Kasumi-1 (cell line): ENCODE measurements around the gene LRRC38.
"Not testable (repeated sequence)": the region's sequence is repeated elsewhere in the genome, so short reads cannot be mapped to it uniquely, and the experiment has no call there.

Source experiments
- DNase-seq, 2 experiments: peaks; one replicate each; lab custom pipeline; 2025; lab: John Stamatoyannopoulos, UW

LRRC38 gene

DNA sequence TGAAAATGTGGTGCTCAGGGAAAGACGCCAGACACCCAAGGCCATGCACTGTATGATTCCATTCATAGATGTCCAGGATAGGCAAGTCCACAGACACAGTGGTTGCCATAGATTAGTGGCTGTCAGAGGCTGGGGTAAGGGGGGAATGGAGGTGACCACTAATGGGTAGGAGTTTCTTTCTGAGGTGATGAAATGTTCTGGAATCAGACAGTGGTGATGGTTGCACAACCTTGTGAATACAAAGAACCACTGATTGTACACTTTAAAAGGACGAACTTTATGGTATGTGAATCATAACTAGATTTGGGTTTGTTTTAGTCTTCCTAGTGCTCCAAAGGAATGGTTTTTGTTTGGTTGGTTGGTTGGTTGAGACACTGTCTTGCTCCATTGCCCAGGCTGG is 51.8 kb downstream of the LRRC38 start:
- DNase-seq, result no peak

- DNase-seq, result no peak
Observed at GRCh38 chr1:13456904-13457532, 56.8 kb downstream of the LRRC38 start.

- no peak for DNase-seq
Observed at GRCh38 chr1:13451399-13451965, 62.3 kb downstream of the LRRC38 start.

- DNase-seq, result no peak
Observed at GRCh38 chr1:13450204-13450603, 63.6 kb downstream of the LRRC38 start.

DNA sequence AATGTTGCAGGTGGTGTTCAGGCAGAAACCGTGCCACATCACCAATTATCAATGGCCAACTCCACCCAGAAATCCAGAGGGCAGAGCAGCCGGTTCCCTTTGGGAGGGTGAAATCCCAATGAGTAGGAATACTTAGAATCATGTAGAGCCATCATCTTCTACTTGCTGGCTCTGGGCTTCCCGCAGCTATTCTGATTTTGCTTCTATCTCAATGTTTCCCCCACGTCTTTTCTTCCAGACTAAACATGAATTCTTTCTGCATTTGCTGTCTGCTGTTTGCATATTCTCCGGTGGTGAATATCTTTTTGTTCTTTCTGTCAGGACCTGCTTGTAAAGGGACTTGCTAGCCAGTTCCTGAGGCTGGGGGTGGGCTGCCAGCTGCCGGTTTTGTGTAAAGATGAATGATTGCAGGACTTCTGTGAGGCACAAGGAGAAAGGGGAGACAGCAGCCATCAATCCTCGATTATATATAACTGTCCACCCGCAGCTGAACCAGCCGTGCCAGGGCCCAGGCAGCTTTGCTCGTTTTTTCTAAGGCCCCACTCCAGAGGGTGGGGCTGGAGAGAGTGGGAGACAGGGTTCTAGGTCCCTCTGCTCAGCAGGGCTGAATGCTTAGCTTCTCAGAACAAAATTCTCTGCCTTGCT is 70.3 kb downstream of the LRRC38 start:
- no peak for DNase-seq

DNA sequence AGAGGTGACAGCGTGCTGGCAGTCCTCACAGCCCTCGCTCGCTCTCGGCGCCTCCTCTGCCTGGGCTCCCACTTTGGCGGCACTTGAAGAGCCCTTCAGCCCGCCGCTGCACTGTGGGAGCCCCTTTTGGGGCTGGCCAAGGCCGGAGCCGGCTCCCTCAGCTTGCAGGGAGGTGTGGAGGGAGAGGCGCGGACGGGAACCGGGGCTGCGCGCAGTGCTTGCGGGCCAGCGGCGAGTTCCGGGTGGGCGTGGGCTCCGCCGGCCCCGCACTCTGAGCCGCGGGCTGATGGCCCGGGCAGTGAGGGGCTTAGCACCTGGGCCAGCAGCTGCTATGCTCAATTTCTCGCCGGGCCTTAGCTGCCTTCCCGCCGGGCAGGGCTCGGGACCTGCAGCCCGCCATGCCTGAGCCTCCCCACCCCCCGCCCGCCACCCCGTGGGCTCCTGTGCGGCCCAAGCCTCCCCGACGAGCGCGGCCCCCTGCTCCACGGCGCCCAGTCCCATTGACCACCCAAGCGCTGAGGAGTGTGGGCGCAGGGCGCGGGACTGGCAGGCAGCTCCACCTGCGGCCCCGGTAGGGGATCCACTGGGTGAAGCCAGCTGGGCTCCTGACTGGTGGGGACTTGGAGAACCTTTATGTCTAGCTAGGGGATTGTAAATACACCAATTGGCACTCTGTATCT is 74.6 kb downstream of the LRRC38 start:
- DNase-seq, result not testable (repeated sequence)

GRCh38 chr1:13435458-13435857 is 78.3 kb downstream of the LRRC38 start:
- no peak for DNase-seq

- DNase-seq, result not testable (repeated sequence)
Observed at GRCh38 chr1:13433694-13434358, 80.0 kb downstream of the LRRC38 start.

- DNase-seq, result no peak
Observed at GRCh38 chr1:13432251-13432650, 81.6 kb downstream of the LRRC38 start.

GRCh38 chr1:13430495-13430894 is 83.3 kb downstream of the LRRC38 start:
- DNase-seq, result no peak
